HEK293 (cell line): ENCODE data around the gene PCF11.

Experiments
- CTCF ChIA-PET: fragments of 350-600 bp; formaldehyde crosslinking; extraction: SDS; loops from one replicate; lab custom pipeline; 2021; ENCODE audit warnings: antibody characterized with exemption; lab: Yijun Ruan, JAX
- POLR2A ChIA-PET: fragments of 300-600 bp; formaldehyde crosslinking; extraction: SDS; loops from one replicate; lab custom pipeline; 2020; ENCODE audit warnings: antibody characterized with exemption, inconsistent platforms; lab: Yijun Ruan, JAX
- H3K27ac ChIP-seq: fragments of 200-500 bp; sonication (Bioruptor generic); 2 replicates; pipeline ENCODE4 v1.5.1; 2014; ENCODE audit warnings: low read depth, low read length, control low read depth, inconsistent platforms; ENCODE audit errors: extremely low read depth
- H3K36me3 ChIP-seq, 2 experiments: fragments of 200-500 bp in 1 of 2; sonication (Bioruptor generic) in 1 of 2; 1 replicate in 1 of 2; 2 replicates in 1 of 2; pipeline ENCODE4 v1.5.1; 2014 to 2017; ENCODE audit warnings: inconsistent platforms in 2 of 2, low read length in 2 of 2; ENCODE audit not compliant: control insufficient read depth in 2 of 2, insufficient read depth in 1 of 2
- H3K4me1 ChIP-seq: fragments of 200-500 bp; sonication (Bioruptor generic); 2 replicates; pipeline ENCODE4 v1.5.1; 2014; ENCODE audit warnings: mild to moderate bottlenecking, low read length, inconsistent platforms; ENCODE audit not compliant: control insufficient read depth, insufficient read depth
- H3K4me3 ChIP-seq: 2 replicates; pipeline ENCODE4 v1.5.1; 2011; ENCODE audit warnings: low read depth, mild to moderate bottlenecking, control low read depth, low read length, moderate library complexity
- H3K9me3 ChIP-seq: fragments of 200-500 bp; sonication (Bioruptor generic); 2 replicates; pipeline ENCODE4 v1.5.1; 2014; ENCODE audit warnings: low read depth, low read length, inconsistent platforms; ENCODE audit not compliant: control insufficient read depth, insufficient read depth
- GLIS2 ChIP-seq: fragments of 450-650 bp; formaldehyde crosslinking; IDR thresholded peaks from 2 replicates; pipeline ENCODE4 v1.5.1; 2016; ENCODE audit warnings: missing biosample characterization, missing genetic modification characterization
- KLF8 ChIP-seq: fragments of 450-650 bp; formaldehyde crosslinking; IDR thresholded peaks from 2 replicates; pipeline ENCODE4 v1.5.1; 2016; ENCODE audit warnings: missing biosample characterization, missing genetic modification characterization
- PRDM1 ChIP-seq: fragments of 450-650 bp; formaldehyde crosslinking; IDR thresholded peaks from 2 replicates; pipeline ENCODE4; 2016; ENCODE audit warnings: missing biosample characterization, missing genetic modification characterization
- TRIM28 ChIP-seq: IDR thresholded peaks from 2 replicates; pipeline ENCODE4 v1.6.1; 2011; ENCODE audit warnings: low read length, control low read depth, borderline replicate concordance
- ZBTB17 ChIP-seq: fragments of 450-650 bp; formaldehyde crosslinking; IDR thresholded peaks from 2 replicates; pipeline ENCODE4 v1.5.1; 2016; ENCODE audit warnings: missing biosample characterization, missing genetic modification characterization
- ZBTB20 ChIP-seq: fragments of 450-650 bp; formaldehyde crosslinking; IDR thresholded peaks from 2 replicates; pipeline ENCODE4 v1.5.1; 2016; ENCODE audit warnings: missing biosample characterization, missing genetic modification characterization
- ZNF112 ChIP-seq: fragments of 450-650 bp; formaldehyde crosslinking; IDR thresholded peaks from 2 replicates; pipeline ENCODE4 v1.5.0; 2017; ENCODE audit warnings: missing biosample characterization, missing genetic modification characterization
- ZNF133 ChIP-seq: fragments of 450-650 bp; formaldehyde crosslinking; IDR thresholded peaks from 2 replicates; pipeline ENCODE4 v1.5.1; 2016; ENCODE audit warnings: missing biosample characterization, missing genetic modification characterization
- ZNF169 ChIP-seq: fragments of 450-650 bp; formaldehyde crosslinking; IDR thresholded peaks from 2 replicates; pipeline ENCODE4 v1.5.1; 2016; ENCODE audit warnings: missing biosample characterization, missing genetic modification characterization
- ZNF214 ChIP-seq: fragments of 450-650 bp; formaldehyde crosslinking; IDR thresholded peaks from 2 replicates; pipeline ENCODE4 v1.5.1; 2017; ENCODE audit warnings: missing biosample characterization, mild to moderate bottlenecking, missing genetic modification characterization, borderline replicate concordance
- ZNF311 ChIP-seq: fragments of 450-650 bp; formaldehyde crosslinking; IDR thresholded peaks from 2 replicates; pipeline ENCODE4 v1.5.1; 2017; ENCODE audit warnings: missing biosample characterization, missing genetic modification characterization, borderline replicate concordance
- ZNF350 ChIP-seq: fragments of 450-650 bp; formaldehyde crosslinking; IDR thresholded peaks from 2 replicates; pipeline ENCODE4 v1.5.0; 2017; ENCODE audit warnings: missing biosample characterization, mild to moderate bottlenecking, missing genetic modification characterization
- ZNF391 ChIP-seq: fragments of 450-650 bp; formaldehyde crosslinking; IDR thresholded peaks from 2 replicates; pipeline ENCODE4 v1.5.1; 2016; ENCODE audit warnings: low read depth, missing biosample characterization, missing genetic modification characterization, borderline replicate concordance
- ZNF423 ChIP-seq: fragments of 450-650 bp; formaldehyde crosslinking; IDR thresholded peaks from 2 replicates; pipeline ENCODE4 v1.5.1; 2016; ENCODE audit warnings: missing biosample characterization, missing genetic modification characterization
- ZNF426 ChIP-seq: fragments of 450-650 bp; formaldehyde crosslinking; IDR thresholded peaks from 2 replicates; pipeline ENCODE4 v1.5.1; 2017; ENCODE audit warnings: missing biosample characterization, missing genetic modification characterization, mild to moderate bottlenecking, inconsistent platforms, moderate library complexity
- ZNF501 ChIP-seq: fragments of 450-650 bp; formaldehyde crosslinking; IDR thresholded peaks from 2 replicates; pipeline ENCODE4 v1.5.1; 2016; ENCODE audit warnings: missing biosample characterization, missing genetic modification characterization
- ZNF514 ChIP-seq: fragments of 450-650 bp; formaldehyde crosslinking; IDR thresholded peaks from 2 replicates; pipeline ENCODE4 v1.5.1; 2016; ENCODE audit warnings: missing biosample characterization, missing genetic modification characterization
- ZNF626 ChIP-seq: fragments of 450-650 bp; sonication (Bioruptor Pico); formaldehyde crosslinking; IDR thresholded peaks from 2 replicates; pipeline ENCODE4 v1.5.1; 2018; ENCODE audit warnings: missing biosample characterization, missing genetic modification characterization, inconsistent platforms
- ZNF660 ChIP-seq: fragments of 450-650 bp; IDR thresholded peaks from 2 replicates; pipeline ENCODE4 v1.5.1; 2018; ENCODE audit warnings: missing biosample characterization, mild to moderate bottlenecking, missing genetic modification characterization
- ZNF843 ChIP-seq: fragments of 450-650 bp; formaldehyde crosslinking; IDR thresholded peaks from 2 replicates; pipeline ENCODE4 v1.5.1; 2016; ENCODE audit warnings: missing biosample characterization, missing genetic modification characterization
- TF ChIP-seq, protein P1 (sequence below): fragments of 450-650 bp; formaldehyde crosslinking; IDR thresholded peaks from 2 replicates; pipeline ENCODE4 v1.5.1; 2017; ENCODE audit warnings: missing biosample characterization, mild to moderate bottlenecking, missing genetic modification characterization, moderate library complexity
- TF ChIP-seq, protein P2 (sequence below): sonication (generic); formaldehyde crosslinking; IDR thresholded peaks from 2 replicates; pipeline ENCODE4 v1.8.1; 2022; ENCODE audit warnings: mild to moderate bottlenecking, moderate library complexity, missing genetic modification reagents
- TF ChIP-seq, protein P3 (sequence below): fragments of 450-650 bp; formaldehyde crosslinking; IDR thresholded peaks from 2 replicates; pipeline ENCODE4 v1.5.1; 2016; ENCODE audit warnings: missing biosample characterization, missing genetic modification characterization
- TF ChIP-seq, protein P4 (sequence below): fragments of 450-650 bp; formaldehyde crosslinking; IDR thresholded peaks from 2 replicates; pipeline ENCODE4 v1.5.1; 2017; ENCODE audit warnings: missing biosample characterization, missing genetic modification characterization
- TF ChIP-seq, protein P5 (sequence below): fragments of 450-650 bp; formaldehyde crosslinking; IDR thresholded peaks from 2 replicates; pipeline ENCODE4 v1.5.1; 2017; ENCODE audit warnings: missing biosample characterization, missing genetic modification characterization

Gene PCF11

DNA sequence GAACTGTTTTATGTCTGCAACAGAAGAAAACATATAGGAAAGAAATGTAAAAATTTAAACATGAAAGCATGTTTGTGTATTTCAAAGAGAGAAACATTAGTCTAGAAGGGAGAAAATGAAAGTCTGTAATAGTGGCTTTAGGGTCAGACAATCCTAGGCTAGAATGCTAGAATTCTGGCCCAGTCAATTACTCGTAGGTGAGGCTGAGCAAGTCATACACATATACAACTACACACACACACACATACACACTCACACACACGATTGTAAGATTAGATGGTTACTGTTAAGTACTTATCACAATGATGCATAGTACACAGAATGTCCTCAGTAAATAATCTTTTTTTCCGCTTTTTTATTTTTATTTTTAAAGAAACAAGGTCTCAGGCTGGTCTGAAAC, 37.7 kb upstream of the PCF11 start (continued):
- TF ChIP-seq GLIS2 (no peak), ZNF843 (tag by site-specific recombination) (no peak), ZNF501 (no peak), ZNF426 (tag by site-specific recombination) (no peak), ZNF133 (tag by site-specific recombination) (no peak), ZBTB20 (no peak), ZNF660 (tag by site-specific recombination) (no peak), TRIM28 (no peak), ZBTB17 (tag by site-specific recombination) (no peak)
- TF ChIP-seq, protein P1, sequence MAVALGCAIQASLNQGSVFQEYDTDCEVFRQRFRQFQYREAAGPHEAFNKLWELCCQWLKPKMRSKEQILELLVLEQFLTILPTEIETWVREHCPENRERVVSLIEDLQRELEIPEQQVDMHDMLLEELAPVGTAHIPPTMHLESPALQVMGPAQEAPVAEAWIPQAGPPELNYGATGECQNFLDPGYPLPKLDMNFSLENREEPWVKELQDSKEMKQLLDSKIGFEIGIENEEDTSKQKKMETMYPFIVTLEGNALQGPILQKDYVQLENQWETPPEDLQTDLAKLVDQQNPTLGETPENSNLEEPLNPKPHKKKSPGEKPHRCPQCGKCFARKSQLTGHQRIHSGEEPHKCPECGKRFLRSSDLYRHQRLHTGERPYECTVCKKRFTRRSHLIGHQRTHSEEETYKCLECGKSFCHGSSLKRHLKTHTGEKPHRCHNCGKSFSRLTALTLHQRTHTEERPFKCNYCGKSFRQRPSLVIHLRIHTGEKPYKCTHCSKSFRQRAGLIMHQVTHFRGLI (tag by site-specific recombination): no peak
- TF ChIP-seq, all 188 proteins: peak for 0

DNA sequence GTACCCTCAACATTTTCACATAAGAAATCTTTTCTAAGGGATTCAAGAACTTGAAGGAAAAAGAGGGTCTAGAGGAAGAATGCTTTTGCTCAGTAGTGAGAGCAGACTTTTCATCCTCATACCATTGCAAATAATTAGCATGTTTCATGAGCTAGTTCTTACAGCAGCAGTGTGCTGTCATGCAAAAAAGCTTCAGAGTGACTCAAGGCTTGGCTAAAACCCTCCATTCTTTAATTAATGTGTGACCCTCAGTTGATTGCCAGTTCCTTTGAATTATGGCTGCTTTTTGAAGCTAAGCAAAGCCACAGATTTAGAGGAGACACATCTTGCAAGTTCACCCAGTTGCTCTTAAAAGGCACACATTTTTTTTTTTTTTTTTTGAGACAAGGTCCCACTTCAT, 36.6 kb upstream of the PCF11 start:
- POLR2A ChIA-PET: interaction anchor here (0.7 kb wide), 1 partner anchor 14 kb away, joined by 9 read pairs; no protein-coding TSS in a partner anchor
- H3K4me1 ChIP-seq: no peaks in the 10 kb centered on the region; the same call in 1 of the 2 replicates
- no peaks in the 10 kb centered on the region for H3K9me3 ChIP-seq
- no peak for TF ChIP-seq ZNF311
- TF ChIP-seq, all 188 proteins: peak for 0
- CTCF ChIA-PET: interaction anchor here (0.6 kb wide), 2 partner anchors 13 to 64 kb away, joined by 3 to 4 read pairs; no protein-coding TSS in a partner anchor
- Histone ChIP-seq H3K27ac (no peak overlapping the region), H3K36me3 (no peaks in the 10 kb centered on the region), H3K4me3 (no peak overlapping the region)

DNA sequence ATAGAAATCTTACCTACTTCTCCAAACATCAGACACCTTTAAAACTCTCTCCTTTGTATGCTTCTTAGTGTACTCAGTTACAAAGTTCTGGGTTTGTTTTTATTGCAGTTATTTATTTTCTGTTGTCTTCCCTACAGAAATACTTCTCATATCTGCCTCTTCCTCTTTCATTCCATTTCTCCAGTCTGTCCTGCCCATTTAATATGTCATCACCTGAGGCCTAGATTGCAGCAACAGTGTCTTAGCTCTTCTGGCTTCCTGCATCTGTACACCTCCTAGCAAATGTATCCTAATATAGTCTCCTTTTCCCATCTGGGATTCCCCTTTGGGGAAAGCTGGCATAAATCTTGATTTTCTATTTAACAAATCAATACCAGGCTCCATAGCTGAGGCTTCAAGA, 34.9 kb upstream of the PCF11 start:
- TF ChIP-seq, protein P2, sequence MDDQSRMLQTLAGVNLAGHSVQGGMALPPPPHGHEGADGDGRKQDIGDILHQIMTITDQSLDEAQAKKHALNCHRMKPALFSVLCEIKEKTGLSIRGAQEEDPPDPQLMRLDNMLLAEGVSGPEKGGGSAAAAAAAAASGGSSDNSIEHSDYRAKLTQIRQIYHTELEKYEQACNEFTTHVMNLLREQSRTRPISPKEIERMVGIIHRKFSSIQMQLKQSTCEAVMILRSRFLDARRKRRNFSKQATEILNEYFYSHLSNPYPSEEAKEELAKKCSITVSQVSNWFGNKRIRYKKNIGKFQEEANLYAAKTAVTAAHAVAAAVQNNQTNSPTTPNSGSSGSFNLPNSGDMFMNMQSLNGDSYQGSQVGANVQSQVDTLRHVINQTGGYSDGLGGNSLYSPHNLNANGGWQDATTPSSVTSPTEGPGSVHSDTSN (CRISPR knock-in tag): no peak
- TF ChIP-seq PRDM1 (tag by site-specific recombination) (no peak), ZNF169 (tag by site-specific recombination) (no peak), ZNF626 (tag by site-specific recombination) (no peak), ZNF133 (tag by site-specific recombination) (no peak), ZNF311 (no peak)
- TF ChIP-seq, all 188 proteins: peak for 0
- ChIA-PET POLR2A (interaction anchor here (0.6 kb wide), 1 partner anchor 10 kb away, joined by 7 read pairs; no protein-coding TSS in a partner anchor), CTCF (interaction anchor here (1.3 kb wide), 1 partner anchor 11 kb away, joined by 3 read pairs; no protein-coding TSS in a partner anchor)
- Histone ChIP-seq H3K4me1 (no peaks in the 10 kb centered on the region; the same call in 1 of the 2 replicates), H3K27ac (no peak overlapping the region), H3K4me3 (no peak overlapping the region), H3K36me3 (no peaks in the 10 kb centered on the region), H3K9me3 (no peaks in the 10 kb centered on the region)

DNA sequence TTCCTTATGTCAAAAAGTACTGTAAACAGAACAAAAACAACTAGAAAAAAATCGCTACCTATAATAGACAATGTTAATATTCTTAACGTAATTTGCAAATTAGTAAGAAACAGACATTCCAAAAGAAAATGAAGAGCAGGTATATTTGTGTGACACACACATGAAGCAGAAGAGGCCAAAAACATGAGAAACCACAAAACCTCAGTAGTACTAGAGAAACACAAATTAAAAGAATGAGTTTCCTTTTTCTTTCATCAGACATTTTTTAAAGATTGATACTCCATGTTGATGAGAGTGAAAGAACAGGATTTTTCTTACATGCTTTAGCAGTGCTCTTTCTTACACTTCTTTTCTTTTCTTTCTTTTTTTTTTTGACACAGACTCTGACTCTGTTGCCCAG, 34.2 kb upstream of the PCF11 start:
- H3K9me3 ChIP-seq: no peaks in the 10 kb centered on the region
- no peak overlapping the region for H3K4me3 ChIP-seq
- ChIA-PET POLR2A (no interaction called here), CTCF (interaction anchor here (1.3 kb wide), 1 partner anchor 12 kb away, joined by 3 read pairs; no protein-coding TSS in a partner anchor)
- no peaks in the 10 kb centered on the region; the same call in 1 of the 2 replicates for H3K4me1 ChIP-seq
- no peak overlapping the region for H3K27ac ChIP-seq
- no peaks in the 10 kb centered on the region for H3K36me3 ChIP-seq
- TF ChIP-seq ZNF391 (tag by site-specific recombination): no peak
- no peak for TF ChIP-seq ZNF514 (tag by site-specific recombination)
- no peak for TF ChIP-seq ZNF214 (tag by site-specific recombination)
- TF ChIP-seq, protein P3, sequence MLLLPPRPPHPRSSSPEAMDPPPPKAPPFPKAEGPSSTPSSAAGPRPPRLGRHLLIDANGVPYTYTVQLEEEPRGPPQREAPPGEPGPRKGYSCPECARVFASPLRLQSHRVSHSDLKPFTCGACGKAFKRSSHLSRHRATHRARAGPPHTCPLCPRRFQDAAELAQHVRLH (tag by site-specific recombination): no peak
- TF ChIP-seq ZNF350 (tag by site-specific recombination): no peak
- TF ChIP-seq, protein P4, sequence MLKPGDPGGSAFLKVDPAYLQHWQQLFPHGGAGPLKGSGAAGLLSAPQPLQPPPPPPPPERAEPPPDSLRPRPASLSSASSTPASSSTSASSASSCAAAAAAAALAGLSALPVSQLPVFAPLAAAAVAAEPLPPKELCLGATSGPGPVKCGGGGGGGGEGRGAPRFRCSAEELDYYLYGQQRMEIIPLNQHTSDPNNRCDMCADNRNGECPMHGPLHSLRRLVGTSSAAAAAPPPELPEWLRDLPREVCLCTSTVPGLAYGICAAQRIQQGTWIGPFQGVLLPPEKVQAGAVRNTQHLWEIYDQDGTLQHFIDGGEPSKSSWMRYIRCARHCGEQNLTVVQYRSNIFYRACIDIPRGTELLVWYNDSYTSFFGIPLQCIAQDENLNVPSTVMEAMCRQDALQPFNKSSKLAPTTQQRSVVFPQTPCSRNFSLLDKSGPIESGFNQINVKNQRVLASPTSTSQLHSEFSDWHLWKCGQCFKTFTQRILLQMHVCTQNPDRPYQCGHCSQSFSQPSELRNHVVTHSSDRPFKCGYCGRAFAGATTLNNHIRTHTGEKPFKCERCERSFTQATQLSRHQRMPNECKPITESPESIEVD (tag by site-specific recombination): no peak
- no peak for TF ChIP-seq ZNF423 (tag by site-specific recombination)
- TF ChIP-seq KLF8 (tag by site-specific recombination): no peak
- no peak for TF ChIP-seq ZNF112 (tag by site-specific recombination)
- TF ChIP-seq, protein P5, sequence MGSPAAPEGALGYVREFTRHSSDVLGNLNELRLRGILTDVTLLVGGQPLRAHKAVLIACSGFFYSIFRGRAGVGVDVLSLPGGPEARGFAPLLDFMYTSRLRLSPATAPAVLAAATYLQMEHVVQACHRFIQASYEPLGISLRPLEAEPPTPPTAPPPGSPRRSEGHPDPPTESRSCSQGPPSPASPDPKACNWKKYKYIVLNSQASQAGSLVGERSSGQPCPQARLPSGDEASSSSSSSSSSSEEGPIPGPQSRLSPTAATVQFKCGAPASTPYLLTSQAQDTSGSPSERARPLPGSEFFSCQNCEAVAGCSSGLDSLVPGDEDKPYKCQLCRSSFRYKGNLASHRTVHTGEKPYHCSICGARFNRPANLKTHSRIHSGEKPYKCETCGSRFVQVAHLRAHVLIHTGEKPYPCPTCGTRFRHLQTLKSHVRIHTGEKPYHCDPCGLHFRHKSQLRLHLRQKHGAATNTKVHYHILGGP (tag by site-specific recombination): no peak
